Raji (cell line): ENCODE data around the gene SPRED2.

Experiments used
- POLR2A ChIP-seq: IDR thresholded peaks from 2 replicates; pipeline ENCODE4 v1.6.1; 2011; ENCODE audit warnings: low read depth, low read length, control low read depth; ENCODE audit not compliant: insufficient read depth

SPRED2 gene

GRCh38 chr2:65430603-65431420 is 1.6 kb downstream of the SPRED2 start:
- no peak for TF ChIP-seq POLR2A

DNA sequence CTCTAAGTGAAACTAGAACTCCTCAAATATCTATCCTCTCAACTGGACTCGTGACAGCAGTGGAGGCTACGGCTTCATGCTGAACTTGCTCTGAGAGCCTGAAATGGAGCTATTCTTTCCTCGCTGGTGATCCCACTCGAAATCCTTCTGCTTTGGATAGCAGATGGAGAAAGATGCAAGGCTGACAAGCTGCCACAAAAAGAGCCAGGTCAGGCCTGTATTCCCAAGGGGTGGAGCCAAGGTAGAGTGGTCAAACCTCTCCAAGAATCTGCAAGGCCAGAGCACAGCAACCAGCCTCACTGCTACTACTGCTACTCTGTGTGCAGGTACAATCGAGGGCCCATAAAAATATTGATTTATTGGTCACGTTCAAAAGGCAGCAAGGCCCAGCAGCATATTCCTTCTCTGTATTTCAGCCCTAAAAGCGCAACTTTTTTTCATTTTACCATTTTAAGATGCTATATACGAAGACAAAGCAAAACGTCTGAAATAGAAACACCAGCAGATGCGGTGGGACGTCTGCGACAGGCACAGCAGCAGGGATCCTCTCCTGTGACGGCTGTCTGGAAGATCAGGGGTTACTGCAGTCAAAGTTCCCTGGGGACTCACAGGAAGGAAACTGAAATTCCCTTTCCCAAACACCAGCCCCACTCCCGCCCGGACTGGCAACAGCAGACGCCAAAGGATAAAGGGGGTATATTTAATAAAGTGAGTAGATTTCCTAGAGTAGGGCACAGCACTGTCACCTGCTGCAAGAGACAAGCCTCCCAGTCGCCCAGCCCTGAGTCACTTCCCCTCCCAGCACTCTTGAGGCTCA is 2.4 kb downstream of the SPRED2 start:
- TF ChIP-seq POLR2A = no peak

DNA sequence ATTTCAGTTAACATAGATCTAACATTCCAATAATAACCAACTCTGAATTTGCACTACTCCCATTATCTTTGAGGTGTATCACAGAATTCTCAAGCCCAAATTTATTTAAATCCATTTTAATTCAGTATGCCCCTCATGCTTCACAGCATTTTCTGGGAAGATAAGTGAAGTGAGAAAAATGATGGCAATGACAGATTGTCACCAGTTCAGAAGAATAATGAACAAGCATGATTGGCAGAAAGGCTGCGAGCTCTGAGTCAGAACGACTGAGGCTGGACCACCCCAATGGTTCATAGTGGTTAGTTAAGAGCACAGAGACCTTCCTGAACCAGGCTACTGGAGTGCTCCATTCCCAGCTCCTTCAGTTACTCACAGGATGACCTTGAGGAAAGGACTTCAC is 4.9 kb downstream of the SPRED2 start:
- TF ChIP-seq POLR2A = no peak

- TF ChIP-seq POLR2A = no peak
Measured at GRCh38 chr2:65425276-65425675, 7.1 kb downstream of the SPRED2 start.

- TF ChIP-seq POLR2A = no peak
Measured at GRCh38 chr2:65424391-65424790, 8.0 kb downstream of the SPRED2 start.

DNA sequence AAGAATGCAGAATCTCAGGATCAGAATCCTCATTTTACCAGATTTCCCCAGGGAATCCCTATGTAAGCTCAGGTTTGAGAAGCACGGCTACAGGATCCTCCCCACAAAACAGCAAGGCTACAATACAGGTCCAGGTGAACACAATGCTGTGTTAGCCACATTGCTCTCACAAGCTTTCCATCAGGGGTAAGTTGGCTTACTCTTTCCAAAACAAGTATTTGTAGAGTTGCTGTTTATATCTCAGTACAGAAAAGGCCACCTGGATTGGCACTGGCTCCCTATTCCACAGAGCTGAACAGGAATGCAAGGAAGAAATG is 11.0 kb downstream of the SPRED2 start:
- no peak for TF ChIP-seq POLR2A

GRCh38 chr2:65420712-65421431 is 11.5 kb downstream of the SPRED2 start:
- TF ChIP-seq POLR2A = no peak

- no peak for TF ChIP-seq POLR2A
Measured at GRCh38 chr2:65417509-65418085, 14.8 kb downstream of the SPRED2 start.

DNA sequence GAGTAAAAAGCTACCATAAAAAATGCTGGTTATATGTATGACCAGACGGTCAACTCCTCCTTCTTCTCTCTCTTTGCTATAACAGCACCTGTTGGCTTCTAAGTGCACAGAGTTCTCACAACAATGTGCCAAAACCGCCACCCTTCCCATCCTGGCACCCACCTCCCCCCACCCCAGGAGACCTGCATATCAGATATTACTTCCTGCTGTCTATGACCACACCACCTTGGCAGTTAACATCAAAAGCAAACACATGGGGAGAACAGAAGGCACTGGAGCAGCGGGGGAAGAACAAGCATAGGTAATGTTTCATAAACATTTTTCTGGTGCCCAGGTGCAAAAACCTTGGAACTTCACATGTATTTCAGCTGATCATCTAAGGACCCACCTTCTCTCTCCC is 15.5 kb downstream of the SPRED2 start:
- TF ChIP-seq POLR2A = no peak

GRCh38 chr2:65416321-65416720 is 16.1 kb downstream of the SPRED2 start:
- no peak for TF ChIP-seq POLR2A

GRCh38 chr2:65415091-65415490 is 17.3 kb downstream of the SPRED2 start:
- no peak for TF ChIP-seq POLR2A

DNA sequence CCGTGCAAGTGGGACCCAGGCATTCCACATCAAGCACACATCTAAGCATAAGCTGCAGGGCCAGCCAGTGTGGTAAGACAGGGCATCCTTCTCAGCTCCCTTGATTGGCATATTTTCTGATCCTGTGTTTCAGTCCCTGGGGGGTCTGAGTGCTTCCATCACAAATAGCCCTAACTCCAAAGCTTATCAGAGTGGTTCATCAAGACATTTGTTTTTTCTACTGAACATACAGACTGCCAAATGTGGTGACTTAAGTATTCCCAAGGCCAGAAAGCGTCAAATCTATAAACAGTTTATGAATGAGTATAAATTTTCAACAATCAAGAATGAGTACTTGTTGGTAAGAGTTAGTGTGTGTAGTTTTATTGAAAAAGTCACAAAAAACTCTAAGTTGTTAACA is 18.8 kb downstream of the SPRED2 start:
- TF ChIP-seq POLR2A = no peak

- no peak for TF ChIP-seq POLR2A
Measured at GRCh38 chr2:65413106-65413505, 19.3 kb downstream of the SPRED2 start.

DNA sequence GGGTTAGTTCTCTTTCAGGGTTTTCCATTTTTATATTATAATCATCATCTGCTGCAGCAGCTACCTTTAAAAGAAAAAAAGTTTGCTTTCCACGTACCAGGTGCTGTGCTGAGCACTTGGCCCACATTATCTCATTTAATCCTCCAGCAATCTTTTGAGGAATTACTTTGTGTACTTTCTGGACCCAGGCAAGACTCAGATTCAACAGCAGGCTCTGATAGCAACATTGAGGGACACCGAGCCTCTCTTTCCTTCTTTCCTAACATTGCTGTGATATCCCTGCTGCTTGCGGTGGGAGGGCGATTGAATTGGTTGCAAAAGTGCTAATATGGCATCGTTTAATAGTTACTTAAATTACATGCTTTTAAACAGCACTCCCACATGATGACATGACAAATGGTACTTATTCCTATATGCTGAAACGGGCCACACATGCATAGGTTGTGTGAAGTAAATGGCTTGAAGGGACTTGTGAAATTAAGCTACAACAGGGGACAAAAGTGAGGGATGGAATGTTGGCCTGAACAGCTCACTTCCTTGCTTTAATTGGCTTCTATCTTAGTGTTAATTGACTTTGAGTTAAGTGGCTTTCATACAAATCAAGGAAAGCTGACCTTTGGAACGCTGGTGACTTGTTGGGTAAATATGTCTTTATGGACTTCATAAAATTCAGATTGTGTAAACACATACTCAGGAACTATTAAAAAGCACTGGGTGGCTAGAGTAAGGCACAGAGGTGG is 21.2 kb downstream of the SPRED2 start:
- TF ChIP-seq POLR2A = no peak

GRCh38 chr2:65409045-65409444 is 23.4 kb downstream of the SPRED2 start:
- TF ChIP-seq POLR2A = no peak
